Bronchial epithelial cell (primary cell): ENCODE data around the gene ACOXL. TPM values are rescaled to one million over a fixed set of nuclear protein-coding genes. Genes with fewer than 3 reads are reported as not detected.
A peak's percentile ranks its signal among the peaks of the same experiment; 100 is the strongest.

Source experiments
- DNase-seq: peaks from one replicate; pipeline ENCODE4 v3.0.0-alpha.2; 2010; ENCODE audit warnings: low read depth
- FAIRE-seq: peaks from 2 replicates; lab custom pipeline; 2011; peaks lifted over from hg19 to GRCh38; lab: Jason Lieb, UNC
- H3K27me3 ChIP-seq: 2 replicates; pipeline ENCODE4 v1.5.1; 2011; ENCODE audit warnings: low read length; ENCODE audit not compliant: control insufficient read depth, insufficient read depth
- H3K36me3 ChIP-seq: 2 replicates; pipeline ENCODE4 v1.5.1; 2011; ENCODE audit warnings: low read length; ENCODE audit not compliant: control insufficient read depth, insufficient read depth
- H3K4me3 ChIP-seq: 2 replicates; pipeline ENCODE4 v1.5.1; 2011; ENCODE audit warnings: mild to moderate bottlenecking, low read depth, low read length, control low read depth
- CTCF ChIP-seq: IDR thresholded peaks from 2 replicates; pipeline ENCODE4 v1.5.1; 2011; ENCODE audit warnings: mild to moderate bottlenecking, moderate library complexity, low read length, control low read depth, inconsistent platforms; ENCODE audit not compliant: insufficient read depth, severe bottlenecking
- total RNA-seq: library from RNA; depleted of rRNA; stranded (reverse); fragments of >200 nt; gene quantifications from 2 replicates; pipeline ENCODE4 v1.2.1, GENCODE V29; 2014

ACOXL gene
- total RNA-seq, 1 donor from 2014 or later, result not detected

DNA sequence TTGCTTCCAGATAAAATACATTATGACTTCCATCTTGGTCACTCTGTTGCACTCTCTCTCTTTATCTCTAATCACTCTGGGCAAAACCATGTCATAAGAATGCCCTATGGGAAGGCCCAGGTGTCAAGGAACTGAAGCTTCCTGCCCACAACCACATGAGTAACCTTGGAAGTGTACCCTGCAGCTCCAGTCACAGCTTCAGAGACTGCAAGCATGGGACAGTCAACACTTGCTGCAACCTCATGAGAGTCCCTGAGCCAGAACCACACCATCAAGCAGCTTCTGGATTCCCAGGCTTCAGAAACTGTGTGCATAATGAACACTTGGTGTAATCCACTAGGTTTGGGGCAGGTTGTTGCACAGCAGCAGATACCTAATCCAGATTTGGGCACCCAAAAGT is 267.3 kb downstream of the ACOXL start:
- Histone ChIP-seq H3K4me3 (no peak overlapping the region), H3K27me3 (peaks cover 2% of the 10 kb centered on the region), H3K36me3 (no peaks in the 10 kb centered on the region)
- DNase-seq, result no peak
- FAIRE-seq, result no peak
- no peak for TF ChIP-seq CTCF

- DNase-seq, result no peak
Measured at GRCh38 chr2:111005307-111005706, 272.9 kb downstream of the ACOXL start.

GRCh38 chr2:111005821-111006220 is 273.4 kb downstream of the ACOXL start:
- FAIRE-seq (no peak), DNase-seq (no peak)

More at GRCh38 chr2:111005307-111005706, 272.9 kb downstream of the ACOXL start:
- Histone ChIP-seq H3K27me3 (no peaks in the 10 kb centered on the region), H3K4me3 (no peak overlapping the region), H3K36me3 (no peaks in the 10 kb centered on the region)
- TF ChIP-seq CTCF, result no peak
- no peak for FAIRE-seq

GRCh38 chr2:111007757-111008688 is 275.6 kb downstream of the ACOXL start:
- Histone ChIP-seq H3K36me3 (no peaks in the 10 kb centered on the region), H3K27me3 (no peaks in the 10 kb centered on the region), H3K4me3 (no peak overlapping the region)
- no peak for TF ChIP-seq CTCF
- FAIRE-seq, result no peak
- peak; percentile 27 for DNase-seq

More at GRCh38 chr2:111005821-111006220, 273.4 kb downstream of the ACOXL start:
- TF ChIP-seq CTCF, result no peak
- Histone ChIP-seq H3K4me3 (no peak overlapping the region), H3K27me3 (no peaks in the 10 kb centered on the region), H3K36me3 (no peaks in the 10 kb centered on the region)

GRCh38 chr2:111011218-111011617 is 278.8 kb downstream of the ACOXL start:
- no peak overlapping the region for H3K4me3 ChIP-seq
- DNase-seq (no peak), FAIRE-seq (no peak)
- no peaks in the 10 kb centered on the region for H3K36me3 ChIP-seq
- TF ChIP-seq CTCF, result no peak
- H3K27me3 ChIP-seq, result no peaks in the 10 kb centered on the region
